ENCODE measurements around the gene PLD5. TPM values are rescaled to one million over a fixed set of nuclear protein-coding genes. Genes with fewer than 3 reads are reported as not detected.
"Not testable (repeated sequence)": the region's sequence is repeated elsewhere in the genome, so short reads cannot be mapped to it uniquely, and the experiment has no call there.

Gene PLD5
- total RNA-seq, 1 donor from 2014 or later: 0.96 TPM

DNA sequence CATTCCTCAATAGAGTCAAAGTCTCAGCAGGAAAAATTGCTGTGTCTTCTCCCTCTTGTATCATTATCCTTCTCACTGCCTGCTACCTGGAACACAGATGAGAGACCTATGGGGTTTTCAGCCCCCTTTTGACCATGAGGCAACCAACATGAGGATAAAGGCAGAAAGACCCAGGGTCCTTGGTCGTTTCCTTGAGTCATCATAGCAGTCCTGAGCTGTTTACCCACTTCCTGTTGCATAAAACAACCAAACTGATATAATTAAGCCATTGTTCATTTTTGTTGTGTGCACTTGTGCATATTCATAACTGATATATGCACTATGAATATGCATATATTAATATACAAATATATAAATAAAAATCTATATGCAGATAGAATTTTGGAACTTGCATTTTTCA lies 337.3 kb downstream of the PLD5 start:
- Mint-ChIP-seq H3K27me3 (ENCODE audit: unreplicated experiment) (no peaks in the 10 kb centered on the region), H3K27ac (ENCODE audit: unreplicated experiment) (no peak overlapping the region), H3K4me3 (ENCODE audit: unreplicated experiment) (no peak overlapping the region), H3K4me1 (ENCODE audit: low read depth, unreplicated experiment) (peaks cover 8% of the 10 kb centered on the region), H3K36me3 (ENCODE audit: unreplicated experiment) (no peaks in the 10 kb centered on the region), H3K9me3 (ENCODE audit: unreplicated experiment) (no peaks in the 10 kb centered on the region)
- DNase-seq: no peak
- TF ChIP-seq, protein P1, sequence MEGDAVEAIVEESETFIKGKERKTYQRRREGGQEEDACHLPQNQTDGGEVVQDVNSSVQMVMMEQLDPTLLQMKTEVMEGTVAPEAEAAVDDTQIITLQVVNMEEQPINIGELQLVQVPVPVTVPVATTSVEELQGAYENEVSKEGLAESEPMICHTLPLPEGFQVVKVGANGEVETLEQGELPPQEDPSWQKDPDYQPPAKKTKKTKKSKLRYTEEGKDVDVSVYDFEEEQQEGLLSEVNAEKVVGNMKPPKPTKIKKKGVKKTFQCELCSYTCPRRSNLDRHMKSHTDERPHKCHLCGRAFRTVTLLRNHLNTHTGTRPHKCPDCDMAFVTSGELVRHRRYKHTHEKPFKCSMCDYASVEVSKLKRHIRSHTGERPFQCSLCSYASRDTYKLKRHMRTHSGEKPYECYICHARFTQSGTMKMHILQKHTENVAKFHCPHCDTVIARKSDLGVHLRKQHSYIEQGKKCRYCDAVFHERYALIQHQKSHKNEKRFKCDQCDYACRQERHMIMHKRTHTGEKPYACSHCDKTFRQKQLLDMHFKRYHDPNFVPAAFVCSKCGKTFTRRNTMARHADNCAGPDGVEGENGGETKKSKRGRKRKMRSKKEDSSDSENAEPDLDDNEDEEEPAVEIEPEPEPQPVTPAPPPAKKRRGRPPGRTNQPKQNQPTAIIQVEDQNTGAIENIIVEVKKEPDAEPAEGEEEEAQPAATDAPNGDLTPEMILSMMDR (IDR thresholded peaks at IDR 0.05; ENCODE audit: partially characterized antibody, unreplicated experiment): no peak

DNA sequence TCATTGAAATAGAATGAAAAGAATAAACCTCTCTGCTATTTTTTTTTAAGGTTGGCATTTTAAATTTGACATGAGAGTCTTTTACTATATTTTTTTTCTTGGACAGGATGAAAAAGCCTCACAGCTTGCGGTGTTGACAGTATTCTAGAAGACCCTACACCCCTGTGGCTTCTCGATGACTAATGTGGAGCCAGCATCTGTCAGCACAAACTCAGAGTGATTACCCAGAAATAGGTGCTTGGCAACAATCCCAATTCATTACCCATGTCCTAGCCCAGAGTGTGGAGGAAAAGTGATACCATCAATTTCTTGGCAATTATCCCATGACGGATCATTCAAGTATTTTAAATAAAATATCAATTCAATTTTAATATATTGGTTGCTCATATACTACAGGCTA lies 338.8 kb downstream of the PLD5 start:
- peaks cover 8% of the 10 kb centered on the region for H3K4me1 Mint-ChIP-seq (ENCODE audit: low read depth, unreplicated experiment)
- TF ChIP-seq, protein P1 (IDR thresholded peaks at IDR 0.05; ENCODE audit: partially characterized antibody, unreplicated experiment): no peak
- no peaks in the 10 kb centered on the region for H3K9me3 Mint-ChIP-seq (ENCODE audit: unreplicated experiment)
- DNase-seq: no peak
- H3K36me3 Mint-ChIP-seq (ENCODE audit: unreplicated experiment): no peaks in the 10 kb centered on the region
- H3K4me3 Mint-ChIP-seq (ENCODE audit: unreplicated experiment): no peak overlapping the region
- H3K27ac Mint-ChIP-seq (ENCODE audit: unreplicated experiment): no peak overlapping the region
- H3K27me3 Mint-ChIP-seq (ENCODE audit: unreplicated experiment): no peaks in the 10 kb centered on the region

DNA sequence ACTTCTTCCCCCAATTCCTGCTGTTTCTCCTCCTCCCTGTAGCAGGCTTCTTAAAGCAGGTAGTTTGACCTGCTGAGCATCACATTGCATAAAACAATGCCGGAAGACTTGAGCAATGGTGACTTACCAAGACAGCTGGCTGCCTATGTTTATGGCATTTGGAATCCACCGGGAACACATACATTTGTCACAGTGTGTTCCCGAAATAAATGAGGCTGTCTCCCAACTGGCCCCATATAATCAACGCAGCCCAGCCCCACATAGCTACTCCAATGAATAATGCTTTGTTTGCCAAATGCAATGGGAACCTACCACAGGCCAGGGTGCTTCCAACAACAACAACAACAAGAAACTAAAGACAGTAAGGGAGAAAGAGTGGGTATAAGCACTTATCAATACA lies 339.5 kb downstream of the PLD5 start:
- Mint-ChIP-seq H3K27me3 (ENCODE audit: unreplicated experiment) (no peaks in the 10 kb centered on the region), H3K4me3 (ENCODE audit: unreplicated experiment) (no peak overlapping the region), H3K36me3 (ENCODE audit: unreplicated experiment) (no peaks in the 10 kb centered on the region), H3K9me3 (ENCODE audit: unreplicated experiment) (no peaks in the 10 kb centered on the region), H3K27ac (ENCODE audit: unreplicated experiment) (no peak overlapping the region), H3K4me1 (ENCODE audit: low read depth, unreplicated experiment) (peaks cover 8% of the 10 kb centered on the region)
- TF ChIP-seq, protein P1 (IDR thresholded peaks at IDR 0.05; ENCODE audit: partially characterized antibody, unreplicated experiment): no peak
- DNase-seq: no peak

DNA sequence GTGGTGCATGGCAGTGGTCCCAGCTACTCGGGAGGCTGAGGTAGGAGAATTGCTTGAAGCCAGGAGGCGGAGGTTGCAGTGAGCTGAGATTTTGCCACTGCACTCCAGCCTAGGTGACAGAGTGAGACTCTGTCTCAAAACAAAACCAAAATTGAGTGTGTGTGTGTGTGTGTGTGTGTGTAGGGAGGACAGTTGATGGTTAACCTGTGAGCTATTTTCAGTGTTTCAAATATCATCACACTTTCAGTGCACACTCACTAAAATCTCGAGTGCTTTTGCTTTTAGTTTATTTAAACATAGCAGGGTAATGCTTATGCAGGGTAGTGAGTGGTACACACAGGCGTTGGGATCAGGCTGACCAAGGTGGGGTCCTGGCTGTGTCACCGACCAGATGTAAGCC lies 344.7 kb downstream of the PLD5 start:
- H3K4me3 Mint-ChIP-seq (ENCODE audit: unreplicated experiment); H3K4me1 Mint-ChIP-seq (ENCODE audit: low read depth, unreplicated experiment); H3K9me3 Mint-ChIP-seq (ENCODE audit: unreplicated experiment); H3K27ac Mint-ChIP-seq (ENCODE audit: unreplicated experiment); DNase-seq; H3K36me3 Mint-ChIP-seq (ENCODE audit: unreplicated experiment); H3K27me3 Mint-ChIP-seq (ENCODE audit: unreplicated experiment): not testable (repeated sequence)

DNA sequence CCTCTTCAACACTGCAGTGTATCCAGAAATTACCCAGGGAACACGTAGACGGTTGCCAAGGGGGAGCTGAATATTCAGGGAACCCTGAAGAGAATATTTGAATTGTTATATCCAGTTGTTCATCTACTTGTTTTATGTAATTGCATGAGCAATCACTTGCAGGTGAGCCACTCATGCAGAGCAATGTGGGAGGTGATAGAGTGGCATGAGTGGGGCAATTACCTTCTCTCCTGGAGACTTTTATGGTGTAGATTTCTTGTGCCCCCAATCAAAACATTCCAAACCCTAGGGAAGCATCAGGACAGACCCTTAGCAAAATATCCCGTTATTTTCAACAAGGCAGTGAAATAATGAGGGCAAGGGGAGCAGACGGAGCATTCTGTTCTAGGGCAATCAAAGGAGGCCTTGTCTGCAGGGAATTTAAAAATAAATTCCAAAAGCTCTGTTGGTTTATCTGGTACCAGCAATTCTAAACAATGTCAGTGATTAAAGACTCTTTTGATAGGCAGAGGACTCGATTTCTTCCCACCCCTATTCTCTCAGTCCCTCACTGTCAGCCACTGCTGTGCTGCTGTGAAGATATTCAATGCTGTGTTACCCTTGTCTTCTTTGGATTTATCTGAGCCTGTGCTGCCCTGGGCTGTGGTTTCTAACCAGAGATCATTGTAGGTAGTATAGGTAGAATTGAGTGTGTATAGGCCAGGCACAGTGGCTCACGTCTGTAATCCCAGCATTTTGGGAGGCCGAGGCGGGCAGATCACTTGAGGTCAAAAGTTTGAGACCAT lies 345.4 kb downstream of the PLD5 start:
- H3K27me3 Mint-ChIP-seq (ENCODE audit: unreplicated experiment): no peaks in the 10 kb centered on the region
- H3K4me3 Mint-ChIP-seq (ENCODE audit: unreplicated experiment): no peak overlapping the region
- no peak for DNase-seq
- H3K9me3 Mint-ChIP-seq (ENCODE audit: unreplicated experiment): no peaks in the 10 kb centered on the region
- TF ChIP-seq, protein P1 (IDR thresholded peaks at IDR 0.05; ENCODE audit: partially characterized antibody, unreplicated experiment): no peak
- H3K4me1 Mint-ChIP-seq (ENCODE audit: low read depth, unreplicated experiment): no peaks in the 10 kb centered on the region
- no peak overlapping the region for H3K27ac Mint-ChIP-seq (ENCODE audit: unreplicated experiment)
- H3K36me3 Mint-ChIP-seq (ENCODE audit: unreplicated experiment): no peaks in the 10 kb centered on the region

Data from glutamatergic neuron (in vitro differentiated cells).